Stimulated activated CD8-positive, alpha-beta memory T cell treated with anti-CD3 and anti-CD28 coated beads, Interleukin-12 subunit alpha, Interleukin-12 subunit beta, amount 100 ng/mL, for 24 hours (primary cell): ENCODE data around the gene VKORC1L1.
"Not testable (repeated sequence)": the region's sequence is repeated elsewhere in the genome, so short reads cannot be mapped to it uniquely, and the experiment has no call there.

Experiments used
- DNase-seq: peaks from one replicate; pipeline ENCODE4 v3.0.0-alpha.2; 2020; ENCODE audit errors: extremely low read depth

VKORC1L1 gene

DNA sequence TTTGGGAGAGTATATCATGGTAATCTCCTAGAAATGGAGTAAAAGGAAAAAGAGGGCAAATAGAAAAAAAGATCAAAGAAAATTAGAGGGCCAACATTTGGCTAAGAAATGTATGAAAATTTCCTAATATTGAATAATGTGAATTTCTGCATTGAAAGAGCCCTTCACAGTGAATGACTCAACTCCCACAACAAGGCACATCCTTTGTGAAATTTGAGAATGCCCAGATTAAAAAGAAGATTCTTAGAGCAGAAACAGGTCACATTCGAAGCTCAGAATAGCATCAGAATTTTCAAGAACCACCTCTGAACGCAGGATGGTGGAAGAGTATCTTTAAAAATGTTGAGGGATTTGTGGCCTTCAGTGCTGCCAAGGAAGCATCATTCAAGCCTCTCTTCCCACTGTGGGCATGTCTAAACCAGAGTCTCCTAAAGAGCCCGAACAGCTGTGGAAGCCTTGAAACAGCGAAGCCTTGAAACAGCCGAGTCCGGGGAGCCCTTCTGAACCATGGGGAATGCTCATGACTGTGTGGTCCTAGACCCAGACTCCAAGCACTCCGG, 65.5 kb downstream of the VKORC1L1 start:
- no peak for DNase-seq

DNA sequence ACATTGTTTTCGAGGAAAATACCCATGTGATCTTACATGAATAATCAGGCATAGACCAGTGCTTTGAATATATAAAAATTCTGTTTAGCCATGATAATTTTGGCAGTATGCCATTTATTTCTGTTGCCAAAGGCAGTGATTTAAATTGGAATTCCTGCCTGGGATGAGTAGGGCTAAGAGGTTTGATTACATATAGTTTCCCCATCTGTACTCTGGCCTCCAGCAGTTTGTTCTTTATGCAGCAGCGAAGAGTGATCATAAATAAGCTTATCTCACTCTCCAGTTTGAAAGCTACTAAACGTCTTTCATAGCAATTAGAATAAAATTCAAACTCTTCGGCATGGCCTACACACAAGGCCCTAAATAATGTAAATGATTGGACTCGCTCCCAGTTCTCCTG, 72.9 kb downstream of the VKORC1L1 start:
- not testable (repeated sequence) for DNase-seq

DNA sequence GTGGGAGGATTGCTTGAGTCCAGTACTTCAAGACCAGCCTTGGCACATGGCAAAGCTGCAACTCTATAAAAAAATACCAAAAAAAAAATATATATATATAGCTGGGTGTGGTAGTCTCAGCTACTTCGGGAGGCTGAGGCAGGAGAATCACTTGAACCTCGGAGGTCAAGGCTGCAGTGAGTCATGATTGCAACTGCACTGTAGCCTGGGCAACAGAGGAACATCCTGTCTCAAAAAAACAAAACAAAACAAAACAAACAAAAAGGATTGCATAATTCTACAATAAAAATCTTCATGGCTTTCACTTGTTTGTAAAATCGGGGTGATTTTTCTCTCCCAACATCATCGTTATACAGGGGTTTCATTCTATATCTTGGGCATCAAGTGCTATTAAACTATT, 74.0 kb downstream of the VKORC1L1 start:
- DNase-seq: no peak

- DNase-seq: no peak
These were observed 79.1 kb downstream of the VKORC1L1 start for GRCh38 chr7:65951837-65952578.

- no peak for DNase-seq
These were observed 80.3 kb downstream of the VKORC1L1 start for GRCh38 chr7:65953001-65953720.

DNA sequence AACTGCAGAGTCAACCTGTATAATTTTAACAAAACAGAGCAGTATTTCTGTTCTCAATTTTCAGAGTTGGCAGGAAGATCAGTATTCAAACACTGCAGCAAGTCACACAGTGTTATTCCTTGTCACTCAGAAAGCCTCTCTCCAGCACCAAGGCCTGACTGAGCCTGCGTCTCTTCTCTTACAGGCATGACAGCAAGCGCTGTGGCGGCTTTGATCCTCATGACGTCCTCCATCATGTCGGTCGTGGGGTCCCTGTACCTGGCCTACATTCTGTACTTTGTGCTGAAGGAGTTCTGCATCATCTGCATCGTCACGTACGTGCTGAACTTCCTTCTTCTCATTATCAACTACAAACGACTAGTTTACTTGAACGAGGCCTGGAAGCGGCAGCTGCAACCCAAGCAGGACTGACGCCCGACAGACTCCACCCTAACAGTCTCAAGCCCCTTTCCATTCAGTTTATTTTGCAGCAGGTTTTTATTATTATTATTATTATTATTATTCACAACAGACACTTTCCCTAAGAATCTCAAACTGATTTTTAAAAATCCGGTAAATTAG, 81.1 kb downstream of the VKORC1L1 start:
- DNase-seq: no peak

GRCh38 chr7:65955718-65956117, 82.8 kb downstream of the VKORC1L1 start:
- no peak for DNase-seq

GRCh38 chr7:65960351-65961074, 87.6 kb downstream of the VKORC1L1 start:
- no peak for DNase-seq

DNA sequence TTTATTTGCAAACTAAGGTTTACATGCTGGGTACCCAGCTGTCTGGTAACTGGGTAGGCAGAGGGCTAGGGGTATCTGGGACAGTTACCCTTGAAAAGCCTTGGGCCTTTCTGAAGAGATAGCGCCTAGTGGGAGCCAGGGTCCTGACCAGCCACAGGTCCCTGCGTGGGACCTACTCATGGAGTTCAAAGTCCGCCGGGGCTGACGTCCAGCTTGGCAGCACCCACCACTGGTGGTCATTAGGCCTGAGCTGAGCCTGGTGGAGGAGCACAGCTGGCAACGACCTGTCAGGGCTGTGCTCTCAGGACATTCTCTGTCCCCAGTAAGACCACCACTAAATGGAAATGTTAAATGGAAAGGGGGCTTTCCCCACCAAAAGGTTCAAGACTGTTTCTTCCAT, 89.2 kb downstream of the VKORC1L1 start:
- DNase-seq: no peak

- DNase-seq: not testable (repeated sequence)
These were observed 91.8 kb downstream of the VKORC1L1 start for GRCh38 chr7:65964671-65965070.

DNA sequence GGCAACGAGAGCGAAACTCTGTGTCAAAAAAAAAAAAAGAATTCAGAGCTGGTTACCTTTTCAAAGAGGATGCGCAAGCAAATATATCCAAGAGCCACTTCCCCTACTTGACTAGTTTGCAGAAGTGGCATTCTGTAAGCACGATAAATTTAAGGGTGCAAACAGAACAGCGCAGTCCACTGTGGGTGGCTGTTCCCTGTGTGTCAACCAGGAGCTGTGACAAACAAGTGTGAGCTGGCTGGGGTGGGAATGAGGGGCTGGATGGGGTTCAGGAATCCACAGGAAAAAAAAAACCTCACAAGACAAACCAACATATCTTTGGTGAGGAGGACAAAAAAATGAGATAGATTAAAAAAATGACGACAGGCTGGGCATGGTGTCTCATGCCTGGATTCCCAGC, 93.3 kb downstream of the VKORC1L1 start:
- DNase-seq: no peak

DNA sequence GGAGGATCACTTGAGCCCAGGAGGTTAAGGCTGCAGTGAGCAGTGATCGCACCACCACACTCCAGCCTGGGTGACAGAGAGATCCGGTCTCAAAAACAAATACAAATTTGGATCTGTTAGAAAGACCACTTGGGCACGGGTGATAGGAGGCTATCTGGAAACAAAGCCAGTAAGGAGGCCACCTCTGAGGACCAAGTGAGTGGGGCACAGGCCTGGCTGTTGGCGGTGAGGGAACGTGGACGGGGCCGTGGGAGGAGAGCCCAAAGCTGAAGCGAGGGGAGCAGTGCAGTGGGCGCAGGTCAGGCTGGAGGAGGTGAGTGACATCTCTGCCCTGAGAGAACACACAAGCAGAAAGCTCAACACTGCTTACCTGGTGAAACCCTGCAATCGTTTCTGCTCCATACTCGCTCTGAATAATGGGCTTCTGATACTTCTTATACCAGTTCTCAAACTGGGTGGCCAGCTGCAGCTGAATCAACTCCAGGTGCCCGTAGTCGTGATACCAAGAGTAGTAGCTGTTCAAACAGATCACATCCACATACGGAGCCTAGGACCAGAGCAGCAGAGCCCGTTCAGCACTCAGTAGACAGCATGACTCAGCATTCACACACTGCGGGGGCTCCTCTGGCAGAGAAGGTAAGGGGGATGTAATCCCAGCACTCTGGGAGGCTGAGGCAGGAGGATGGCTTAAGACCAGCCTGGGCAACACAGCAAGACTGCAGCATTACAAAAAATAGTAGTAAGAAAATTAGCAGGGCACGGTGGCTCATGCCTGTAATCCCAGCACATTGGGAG, 94.7 kb downstream of the VKORC1L1 start:
- no peak for DNase-seq

- DNase-seq: no peak
These were observed 95.6 kb downstream of the VKORC1L1 start for GRCh38 chr7:65968256-65969185.

- DNase-seq: no peak
These were observed 98.1 kb downstream of the VKORC1L1 start for GRCh38 chr7:65971021-65971420.

GRCh38 chr7:65972976-65973375, 100.1 kb downstream of the VKORC1L1 start:
- no peak for DNase-seq

DNA sequence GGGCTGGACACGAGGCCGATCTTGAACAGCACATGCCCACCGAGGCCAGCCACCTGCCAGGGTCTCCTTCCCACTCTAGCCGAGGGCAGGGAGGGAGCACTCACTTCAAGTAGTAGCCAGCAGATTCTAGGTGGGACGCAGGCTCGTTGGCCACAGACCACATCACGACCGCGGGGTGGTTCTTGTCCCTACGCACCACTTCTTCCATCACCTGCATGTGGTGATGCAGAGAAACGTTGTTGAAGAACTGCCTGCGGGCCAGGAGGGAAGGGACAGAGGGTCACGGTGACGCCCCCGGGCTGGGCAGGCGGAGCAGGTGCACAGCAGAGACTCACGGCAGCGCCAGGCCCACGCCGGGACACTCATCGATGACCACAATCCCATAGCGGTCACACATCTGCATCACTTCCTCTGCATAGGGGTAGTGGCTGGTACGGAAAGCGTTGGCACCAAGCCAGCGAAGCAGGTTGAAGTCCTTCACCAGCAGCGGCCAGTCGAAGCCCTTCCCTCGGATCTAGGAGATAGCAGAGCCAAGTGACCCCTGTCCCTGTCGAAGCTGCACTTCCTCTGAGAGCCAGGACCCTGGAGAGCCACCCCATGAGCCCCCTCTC, 101.4 kb downstream of the VKORC1L1 start:
- no peak for DNase-seq

- no peak for DNase-seq
These were observed 102.0 kb downstream of the VKORC1L1 start for GRCh38 chr7:65974876-65975275.

DNA sequence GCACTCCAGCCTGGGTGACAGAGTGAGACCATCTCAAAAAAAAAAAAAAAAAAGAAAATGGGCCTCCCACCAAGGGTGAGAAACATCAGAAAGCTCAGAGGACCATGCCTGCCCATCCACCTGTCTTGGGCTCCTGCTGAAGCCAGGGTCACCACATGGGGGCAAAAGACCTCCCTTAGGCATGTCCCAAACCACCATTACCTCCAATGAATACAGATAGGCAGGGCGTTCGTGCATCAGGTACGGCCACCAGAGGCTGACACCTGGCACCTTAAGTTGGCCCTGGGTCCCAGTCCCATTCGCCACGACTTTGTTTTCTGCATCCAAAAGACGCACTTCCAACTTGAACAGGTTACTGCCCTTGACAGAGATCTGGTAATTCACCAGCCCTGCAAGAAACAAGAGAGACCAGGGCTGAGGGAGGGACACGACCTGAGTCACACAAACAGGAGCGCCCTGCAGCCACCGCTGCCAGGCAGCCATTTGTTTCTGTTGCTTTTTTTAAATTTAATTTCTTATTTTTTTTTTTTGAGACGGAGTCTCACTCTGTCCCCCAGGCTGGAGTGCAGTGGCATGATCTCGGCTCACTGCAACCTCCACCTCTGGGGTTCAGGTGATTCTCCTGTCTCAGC, 103.1 kb downstream of the VKORC1L1 start:
- DNase-seq: no peak

DNA sequence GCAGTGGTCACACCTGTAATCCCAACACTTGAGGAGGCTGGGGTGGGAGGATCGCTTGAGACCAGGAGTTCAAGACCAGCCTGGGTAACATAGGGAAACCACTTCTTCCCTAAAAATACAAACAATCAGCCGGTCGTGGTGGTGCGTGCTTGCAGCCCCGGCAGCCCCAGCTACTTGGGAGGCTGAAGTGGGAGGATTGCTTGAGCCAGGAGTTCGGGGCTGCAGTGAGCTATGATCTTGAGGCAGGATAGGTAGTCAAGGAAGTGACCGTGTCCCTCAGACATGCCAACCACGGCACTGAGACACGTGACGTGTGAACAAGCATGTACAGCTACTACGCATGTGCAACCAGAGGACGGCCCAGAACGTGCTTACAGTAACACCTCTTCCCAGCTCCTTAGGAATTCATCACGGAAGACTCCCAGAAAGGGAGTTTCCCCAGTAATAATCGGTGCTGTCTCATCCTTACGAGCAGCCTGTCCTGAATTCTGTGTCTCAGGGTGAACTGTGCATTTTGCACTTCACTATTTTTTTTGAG, 103.9 kb downstream of the VKORC1L1 start:
- no peak for DNase-seq
